HG02588 (cell line): ENCODE results near the gene CCR9.

Experiments
- ATAC-seq: cut with Tn5 transposase; IDR thresholded peaks from one replicate; pipeline ENCODE4 v1.9.1; 2021; ENCODE audit warnings: mild to moderate bottlenecking, moderate library complexity; ENCODE audit not compliant: unreplicated experiment

The CCR9 gene

DNA sequence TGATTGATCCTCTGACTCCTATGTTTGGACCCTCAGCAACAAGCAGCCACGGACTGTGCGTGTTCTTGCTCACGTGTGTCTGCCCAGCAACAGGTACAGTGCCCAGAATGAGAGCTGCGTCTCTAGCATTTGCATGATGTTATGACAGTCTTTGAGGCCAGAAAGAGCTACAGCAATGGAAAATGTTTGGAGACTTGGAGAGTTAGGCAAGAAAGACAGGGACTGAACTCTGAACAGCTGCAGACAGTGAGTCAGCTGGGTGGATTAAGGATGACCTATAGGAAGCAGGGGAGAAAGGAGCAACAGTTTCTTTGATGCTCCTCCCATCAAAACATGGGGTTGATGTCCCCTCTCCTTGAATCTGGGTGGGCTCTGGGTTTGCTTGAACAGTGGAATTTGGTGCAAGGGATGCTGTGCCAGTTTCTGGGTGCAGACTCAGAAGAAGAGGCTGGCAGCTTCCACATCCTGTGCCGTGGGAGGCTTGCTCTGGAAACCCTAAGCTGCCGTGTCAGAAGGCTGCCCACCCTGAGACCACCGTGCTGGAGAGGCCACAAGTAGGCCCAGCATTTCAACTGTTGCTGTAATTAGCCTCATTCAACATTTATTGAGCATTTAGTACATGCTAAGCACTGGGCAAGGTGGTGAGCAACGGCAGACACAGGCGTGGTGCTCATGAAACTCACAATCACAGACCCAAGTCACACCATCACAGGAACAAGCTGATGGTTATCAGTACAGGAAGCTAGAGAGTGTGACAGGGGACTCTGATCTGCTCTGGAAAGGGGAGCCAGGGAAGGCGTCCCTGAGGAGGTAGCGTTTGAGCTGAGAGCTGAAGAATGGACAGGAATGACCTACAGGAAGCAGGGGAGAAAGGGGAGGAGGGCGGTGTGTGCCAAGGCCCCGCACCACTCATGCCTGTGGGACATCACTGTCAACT lies 21.7 kb downstream of the CCR9 start:
- ATAC-seq: no peak

DNA sequence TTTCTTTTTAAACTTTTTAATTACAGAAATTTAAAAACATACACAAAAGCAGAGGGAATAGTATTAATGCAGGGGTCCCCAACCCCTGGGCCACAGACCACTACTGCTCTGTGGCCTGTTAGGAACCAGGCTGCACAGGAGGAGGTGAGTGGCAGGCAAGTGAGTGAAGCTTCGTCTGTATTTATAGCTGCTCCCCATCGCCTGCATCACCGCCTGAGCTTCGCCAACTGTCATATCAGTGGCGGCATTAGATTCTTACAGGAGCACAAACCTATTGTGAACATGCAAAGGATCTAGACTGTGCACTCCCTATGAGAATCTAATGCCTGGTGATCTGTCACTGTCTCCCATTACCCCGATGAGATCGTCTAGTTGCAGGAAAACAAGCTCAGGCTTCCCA lies 22.4 kb downstream of the CCR9 start:
- no peak for ATAC-seq

DNA sequence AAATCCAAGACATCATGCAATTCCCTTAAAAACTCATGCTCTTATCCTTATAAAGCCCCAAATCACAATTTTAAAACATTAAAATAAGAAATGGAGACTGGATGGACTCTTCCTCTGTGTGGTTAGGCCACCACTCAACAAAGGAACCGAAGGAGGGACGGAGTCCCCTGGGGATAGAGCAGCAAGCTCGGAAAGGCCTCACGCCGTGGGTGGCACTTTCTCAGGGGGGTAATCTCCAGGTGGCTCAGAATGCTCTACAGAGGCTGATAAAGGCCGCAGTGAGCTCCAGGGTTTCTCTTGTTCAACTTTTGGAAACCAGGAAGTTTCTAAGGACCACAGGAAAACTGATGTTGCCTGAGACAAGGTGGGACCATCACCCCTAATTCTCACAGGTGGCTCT lies 23.2 kb downstream of the CCR9 start:
- ATAC-seq: no peak

DNA sequence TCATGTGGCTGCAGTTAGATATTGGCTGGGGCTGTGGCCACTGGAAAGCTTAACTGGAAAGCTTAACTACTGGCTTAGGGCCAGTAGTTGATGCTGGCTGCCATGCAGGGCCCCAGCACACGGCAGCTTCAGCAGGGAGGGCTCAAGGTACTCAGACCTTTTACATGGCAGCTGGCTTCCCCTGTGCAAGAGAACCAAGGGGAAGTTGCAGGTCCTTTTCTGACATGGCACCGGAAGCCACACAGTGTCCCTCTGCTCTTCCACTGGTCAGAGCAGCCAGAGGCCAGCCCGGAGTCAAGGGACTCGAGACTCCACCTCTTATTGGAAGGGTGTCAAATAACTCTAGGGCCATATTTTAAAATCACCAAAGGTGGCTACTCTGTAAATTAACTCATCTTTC lies 24.5 kb downstream of the CCR9 start:
- no peak for ATAC-seq

DNA sequence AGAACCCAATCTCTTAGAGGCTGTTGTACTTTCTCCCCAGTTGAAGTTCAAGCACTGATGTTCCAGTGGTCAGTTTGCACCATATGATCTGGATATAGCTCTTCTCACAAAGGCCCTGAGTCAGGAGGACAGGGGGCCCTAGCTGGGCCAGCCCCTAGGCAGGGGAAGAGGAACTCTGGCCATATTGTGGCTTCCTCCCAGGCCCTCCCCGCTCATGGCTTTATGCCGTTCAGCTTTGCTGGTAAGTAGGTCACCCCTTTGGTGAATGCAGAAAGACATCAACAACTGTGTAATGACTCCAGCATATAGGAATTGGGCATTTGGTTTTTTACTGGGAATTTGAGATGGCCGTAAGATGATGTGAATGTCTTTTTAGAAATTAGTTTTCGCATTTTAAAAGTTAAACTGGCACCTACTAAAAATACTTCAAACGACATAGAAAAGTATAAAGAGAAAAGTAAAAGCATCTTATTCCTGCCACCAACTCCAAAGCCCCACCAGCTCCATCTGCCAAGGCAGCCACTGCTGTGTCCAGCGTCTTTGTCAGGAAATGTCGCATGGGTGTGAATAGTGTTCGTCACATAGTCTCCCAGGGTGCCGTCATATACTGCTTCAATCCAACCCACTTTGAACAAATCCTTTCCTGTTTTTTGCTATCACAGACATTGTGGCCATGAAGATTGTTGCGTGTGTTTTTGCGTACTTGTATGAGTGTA lies 25.3 kb downstream of the CCR9 start:
- no peak for ATAC-seq

DNA sequence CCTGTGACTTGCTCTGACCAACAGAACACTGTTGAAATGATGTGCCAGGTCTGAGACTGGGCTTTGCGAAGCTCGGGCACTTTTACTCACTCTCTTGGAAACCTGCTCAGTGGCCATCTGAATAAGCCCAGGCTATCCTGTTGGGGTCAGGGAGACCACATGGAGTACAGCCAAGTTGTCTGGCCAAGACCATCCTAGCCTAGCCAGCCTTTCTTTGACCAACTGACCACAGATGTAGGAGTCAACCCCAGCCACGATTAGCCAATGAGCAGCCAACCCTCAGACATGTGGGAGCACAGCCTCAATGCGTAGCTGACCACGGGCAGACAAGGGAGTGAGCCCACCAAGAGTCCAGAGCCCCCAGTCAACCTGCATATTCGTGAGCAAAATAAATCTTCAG lies 26.1 kb downstream of the CCR9 start:
- no peak for ATAC-seq

GRCh38 chr3:45914362-45915058 lies 28.2 kb downstream of the CCR9 start:
- no peak for ATAC-seq

DNA sequence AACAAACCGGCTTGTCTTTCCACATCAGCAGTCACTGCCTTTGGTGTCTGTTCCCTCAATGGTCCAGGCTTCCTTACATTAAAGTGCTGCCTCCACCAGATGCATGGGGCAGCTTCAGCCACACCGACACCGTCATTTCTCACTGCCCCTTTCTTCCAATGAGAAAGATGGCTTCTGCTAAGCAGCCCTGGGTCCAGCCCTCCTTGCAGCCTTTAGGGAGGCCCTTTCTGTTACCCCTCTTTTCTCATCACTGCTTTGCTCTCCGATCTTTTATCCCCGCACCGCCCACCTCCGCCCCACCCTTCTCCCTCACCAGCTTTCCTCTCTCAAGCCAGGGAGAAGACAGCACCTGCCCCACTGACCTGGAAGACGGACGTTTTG lies 28.7 kb downstream of the CCR9 start:
- ATAC-seq: no peak

DNA sequence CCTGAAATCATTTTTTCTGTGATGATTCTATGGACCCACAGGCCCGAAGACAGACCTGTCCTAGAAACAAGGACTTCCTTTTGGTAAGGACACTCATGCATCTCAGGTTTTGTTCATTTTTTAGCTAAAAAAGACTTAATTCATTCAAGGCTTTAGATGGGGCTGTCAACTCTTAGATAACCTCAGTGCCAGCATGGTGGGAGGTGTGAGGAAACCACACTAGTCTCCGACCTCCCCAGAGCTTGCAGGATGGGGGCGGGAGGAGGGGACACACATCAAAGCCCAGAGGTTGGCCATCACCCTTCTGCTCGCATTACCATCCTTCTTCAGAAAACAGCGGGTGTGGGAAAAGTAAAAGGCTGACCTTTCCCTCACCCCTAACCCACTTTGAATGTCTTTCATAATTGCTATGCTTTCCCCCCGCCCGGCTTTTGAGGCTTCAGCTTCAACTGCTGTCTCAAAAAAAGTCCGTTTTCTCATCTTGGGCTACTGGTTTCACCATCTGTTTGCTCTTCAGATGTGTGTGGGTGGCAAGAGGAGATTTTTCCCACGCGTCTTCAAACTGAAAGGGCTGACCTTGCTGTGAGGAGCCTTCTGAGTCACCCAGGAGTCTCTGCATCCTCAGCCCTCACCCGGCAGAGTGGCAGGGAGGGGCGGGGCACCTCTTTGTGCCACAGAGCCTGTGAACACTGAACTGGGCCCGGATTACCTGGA lies 29.3 kb downstream of the CCR9 start:
- ATAC-seq: peak; percentile 87

DNA sequence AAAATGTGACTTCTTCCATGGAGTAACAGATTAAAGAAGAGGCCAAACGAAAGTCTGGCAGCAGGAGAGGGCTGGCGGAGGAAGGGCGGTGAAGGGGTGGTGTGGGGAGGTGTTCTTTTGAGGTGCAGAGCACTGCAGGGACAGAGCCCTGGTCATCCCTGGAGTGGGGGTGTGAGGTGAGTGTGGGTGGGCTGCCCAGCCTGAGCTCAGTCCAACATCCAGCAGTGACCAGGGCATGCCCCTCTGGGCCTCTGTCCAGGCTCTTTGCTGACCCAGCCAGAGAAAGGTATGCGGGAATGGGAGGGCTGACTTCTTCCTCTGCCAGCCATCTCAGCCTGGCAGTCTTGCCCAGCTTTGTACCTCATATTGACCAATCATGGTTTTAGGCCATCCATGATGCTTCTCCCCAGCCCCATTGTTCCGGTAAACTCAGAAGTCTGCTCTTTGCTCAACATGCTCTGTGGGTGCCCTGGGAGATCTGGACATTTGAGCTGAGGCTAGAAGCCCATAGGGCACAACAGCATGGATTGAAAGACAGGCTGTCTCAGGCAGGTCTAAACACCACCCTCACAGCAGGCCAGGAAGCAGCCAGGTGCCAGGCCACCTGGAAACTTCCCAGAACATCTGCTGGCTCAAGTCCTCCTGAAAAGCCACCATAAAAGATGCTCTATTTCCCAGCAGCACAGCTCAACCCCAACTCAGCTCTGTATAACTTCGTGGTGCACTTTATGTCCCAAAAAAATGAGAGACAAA lies 31.0 kb downstream of the CCR9 start:
- ATAC-seq: no peak

DNA sequence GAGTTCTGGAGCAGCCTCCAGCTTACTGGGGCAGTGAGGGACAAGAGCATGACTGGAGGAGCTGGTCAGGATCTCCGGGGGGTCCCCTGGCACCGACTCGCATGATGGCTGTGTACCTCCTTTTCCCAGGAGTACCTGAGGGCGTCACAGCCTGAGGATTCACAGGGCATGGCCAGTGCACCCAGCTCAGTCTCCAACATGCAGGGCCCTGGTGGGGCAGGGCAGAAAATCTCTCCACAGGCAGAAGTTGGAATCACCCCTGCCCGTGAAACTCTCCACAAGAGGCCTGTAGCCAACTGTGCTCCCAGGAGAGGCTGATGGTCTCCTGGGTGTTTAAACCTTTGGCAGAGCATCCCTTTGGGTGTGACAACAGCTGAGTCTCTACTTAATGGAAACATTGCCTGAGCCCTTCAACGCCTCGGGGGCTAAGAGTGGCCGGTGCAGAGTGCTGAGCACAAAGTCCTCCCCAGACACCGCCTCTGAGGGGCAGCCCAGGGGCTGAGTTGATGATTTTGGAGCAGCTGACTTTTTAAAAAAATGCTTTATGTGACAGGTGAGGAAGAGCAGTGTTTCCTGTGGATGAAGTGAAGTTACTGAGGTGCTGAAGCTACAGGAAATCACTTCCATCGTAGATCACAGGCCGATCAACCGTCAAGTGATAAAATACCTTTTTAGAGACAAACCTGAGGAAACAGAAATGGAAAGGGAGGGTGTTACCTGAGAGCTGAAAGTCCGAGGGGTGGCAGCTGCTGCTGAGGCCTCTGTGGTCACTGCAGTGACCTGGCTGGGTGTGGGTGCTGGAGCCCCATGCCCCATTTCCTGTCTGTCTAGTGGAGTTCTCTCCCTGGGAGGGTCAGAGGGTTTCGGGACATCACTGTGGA lies 35.1 kb downstream of the CCR9 start:
- no peak for ATAC-seq

- no peak for ATAC-seq
Observed at GRCh38 chr3:45922039-45922326, 35.6 kb downstream of the CCR9 start.

DNA sequence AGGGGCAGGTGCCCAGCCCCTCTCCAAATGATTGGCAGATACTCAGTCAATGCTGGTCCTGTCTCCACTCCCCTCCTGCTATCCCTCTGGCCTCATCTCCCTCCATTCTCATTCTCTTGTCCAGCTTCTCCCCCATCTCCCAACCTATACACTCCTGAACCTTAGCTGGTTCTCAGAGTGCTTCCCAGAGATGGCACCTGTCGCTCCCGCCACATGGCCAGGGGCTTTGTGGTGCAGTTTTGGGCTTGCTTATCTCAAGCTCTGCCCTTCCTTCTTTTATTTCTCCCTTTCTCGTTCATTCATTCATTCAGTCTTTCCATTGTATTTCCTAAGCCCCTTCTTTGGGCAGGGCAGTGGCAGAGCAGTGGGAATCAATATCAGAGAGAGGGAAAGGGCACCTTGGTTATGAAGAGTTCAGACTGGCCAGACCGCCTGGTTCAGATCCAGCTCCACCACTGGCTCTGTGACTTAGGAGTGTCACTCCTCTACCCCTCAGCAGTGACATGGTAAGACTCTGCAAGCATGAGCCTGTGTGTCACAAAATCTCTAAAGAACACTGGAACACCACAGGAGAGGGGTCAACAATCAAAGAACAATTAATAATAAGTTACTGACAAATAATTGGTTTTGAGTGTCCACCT lies 36.7 kb downstream of the CCR9 start:
- no peak for ATAC-seq

DNA sequence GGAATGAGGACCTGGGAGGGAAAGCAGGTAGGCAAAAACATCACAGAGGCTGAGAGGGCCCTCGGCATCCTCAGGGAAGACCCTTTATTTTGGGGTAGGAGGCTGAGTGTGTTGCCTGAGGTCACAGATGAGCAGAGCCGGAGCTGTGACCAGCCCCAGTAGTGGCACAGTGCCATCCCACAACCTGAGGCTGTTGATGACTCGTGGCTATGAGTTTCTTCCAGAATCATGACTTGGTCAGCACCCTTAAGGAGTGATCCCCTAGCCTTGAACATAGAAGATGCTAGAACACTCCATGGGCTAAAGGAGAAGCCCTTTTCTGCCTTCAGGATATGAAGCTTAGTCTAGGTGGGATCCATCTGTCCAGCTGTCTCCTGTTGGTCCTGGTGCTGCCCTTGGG lies 37.4 kb downstream of the CCR9 start:
- ATAC-seq: no peak

DNA sequence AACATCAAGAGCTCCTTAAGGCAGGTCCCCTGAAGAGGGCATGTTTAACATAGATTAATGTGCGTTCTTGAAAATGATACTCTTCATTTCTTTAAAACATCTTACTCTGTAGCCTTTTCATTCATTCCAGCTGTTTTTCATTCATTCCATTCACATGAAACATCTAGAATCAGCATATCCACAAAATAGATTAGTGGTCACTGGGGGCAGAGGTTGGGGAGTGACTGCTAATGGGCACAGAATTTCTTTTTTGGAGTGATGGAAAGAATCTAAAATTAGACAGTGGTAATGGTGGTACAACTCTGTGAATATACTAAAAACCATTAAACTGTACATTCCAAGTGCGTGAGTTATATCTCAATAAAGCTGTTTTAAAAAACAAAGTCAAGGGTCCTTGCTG lies 41.5 kb downstream of the CCR9 start:
- no peak for ATAC-seq

- ATAC-seq: no peak
Observed at GRCh38 chr3:45929042-45929679, 42.8 kb downstream of the CCR9 start.

DNA sequence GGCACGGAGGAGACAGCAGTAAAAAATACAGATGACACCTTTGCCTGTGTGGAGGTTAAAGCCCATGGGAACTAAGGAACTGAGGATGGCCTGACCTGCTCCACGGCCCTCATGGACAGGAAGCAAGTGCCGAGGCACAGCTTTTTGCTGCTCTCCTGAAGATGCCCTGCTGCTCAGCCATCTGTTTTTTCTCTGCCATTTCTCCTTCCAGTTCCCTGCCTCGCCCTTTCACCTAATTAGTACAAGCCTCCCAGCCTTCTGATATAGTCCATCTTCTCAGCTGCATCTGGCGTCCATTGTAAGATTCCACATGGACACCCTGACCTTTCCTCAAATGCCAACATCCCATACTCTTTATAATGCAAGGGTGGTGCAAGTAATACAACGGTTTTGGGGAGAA lies 45.2 kb downstream of the CCR9 start:
- no peak for ATAC-seq

DNA sequence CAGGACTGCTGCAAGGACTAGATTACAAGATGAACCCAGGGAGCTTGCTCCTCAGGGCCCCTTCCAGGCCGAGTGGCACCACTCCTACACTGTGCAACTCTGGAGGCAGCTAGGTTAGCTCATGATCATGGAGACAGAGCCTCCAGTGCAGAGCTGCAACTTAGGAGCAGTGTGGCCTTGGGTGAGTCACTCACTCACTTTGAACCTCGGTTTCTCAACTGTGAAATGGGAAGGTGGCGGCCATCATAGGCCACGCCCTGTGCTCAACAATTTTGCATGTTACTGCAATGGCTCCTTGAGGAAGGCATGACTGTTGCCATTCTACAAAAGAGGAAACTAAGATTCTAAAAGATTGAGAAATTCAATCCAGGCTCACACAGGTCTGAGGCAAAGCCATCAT lies 45.8 kb downstream of the CCR9 start:
- ATAC-seq: no peak

- ATAC-seq: no peak
Observed at GRCh38 chr3:45933591-45933990, 47.2 kb downstream of the CCR9 start.
